Kidney (tissue), 14 donors: ENCODE data around the gene C6orf118. TPM values are rescaled to one million over a fixed set of nuclear protein-coding genes. Genes with fewer than 3 reads are reported as not detected.
A peak's percentile ranks its signal among the peaks of the same experiment; 100 is the strongest.

ENCODE experiments used
- DNase-seq, 5 donors: peaks; one replicate each; pipeline ENCODE4 v3.0.0-alpha.2; 2013 to 2020
- FAIRE-seq: peaks from 2 replicates; lab custom pipeline; 2012; peaks lifted over from hg19 to GRCh38; lab: Jason Lieb, UNC
- H3K27ac ChIP-seq, 2 donors: one replicate each; pipeline ENCODE4 v1.7.0; 2013; ENCODE audit warnings: low read depth in 2 of 2, low read length in 2 of 2, inconsistent platforms in 1 of 2
- H3K27me3 ChIP-seq: one replicate; pipeline ENCODE4 v1.7.1; 2013; ENCODE audit warnings: low read length, inconsistent platforms; ENCODE audit not compliant: control insufficient read depth, insufficient read depth
- H3K36me3 ChIP-seq, 3 donors: one replicate each; pipeline versions ENCODE4 v1.7.0 to v1.7.1; 2013; ENCODE audit warnings: low read length in 3 of 3, control low read depth in 1 of 3, inconsistent platforms in 1 of 3; ENCODE audit not compliant: insufficient read depth in 3 of 3, control insufficient read depth in 2 of 3
- H3K4me1 ChIP-seq, 3 donors: one replicate each; pipeline versions ENCODE4 v1.7.0 to v1.7.1; 2013; ENCODE audit warnings: low read length in 3 of 3, inconsistent platforms in 1 of 3, low read depth in 1 of 3; ENCODE audit not compliant: control insufficient read depth in 2 of 3, insufficient read depth in 2 of 3
- H3K4me3 ChIP-seq, 3 donors: one replicate each; pipeline versions ENCODE4 v1.7.0 to v1.8.1; 2013; ENCODE audit warnings: low read length in 3 of 3, control low read depth in 1 of 3, inconsistent platforms in 1 of 3
- H3K9ac ChIP-seq, 3 donors: one replicate each; pipeline versions ENCODE4 v1.7.0 to v1.7.1; 2013; ENCODE audit warnings: low read length in 3 of 3, control low read depth in 1 of 3, inconsistent platforms in 1 of 3
- H3K9me3 ChIP-seq, 3 donors: one replicate each; pipeline versions ENCODE4 v1.7.0 to v1.7.1; 2013; ENCODE audit warnings: low read length in 3 of 3, control low read depth in 1 of 3, inconsistent platforms in 1 of 3; ENCODE audit not compliant: control insufficient read depth in 2 of 3, insufficient read depth in 1 of 3
- CTCF ChIP-seq: IDR thresholded peaks from 3 replicates; pipeline ENCODE4 v1.5.1; 2012; ENCODE audit warnings: mild to moderate bottlenecking, moderate library complexity, borderline replicate concordance; ENCODE audit not compliant: insufficient read depth; ENCODE audit errors: extremely low read depth
- intact Hi-C: fragments of 100-400 bp; cut with DNase I; formaldehyde crosslinking; loops from one replicate; pipeline ENCODE4 v1.11.1; 2022
- polyA plus RNA-seq: library from polyadenylated mRNA; stranded (reverse); fragments of 350-450 nt; fragmentation: Illumina TruSeq; extraction: RNeasy Lipid Tissue Mini Kit (QIAGEN cat#74804); gene quantifications from one replicate; pipeline ENCODE4 v1.2.3, GENCODE V29; 2014; ENCODE audit warnings: low read depth, low replicate concordance; ENCODE audit not compliant: insufficient read depth
- total RNA-seq: library from RNA; stranded (reverse); fragmentation: NEBNext Ultra II Directional; extraction: Animal tissue kit (Norgen Biotek cat#: 25700); gene quantifications from one replicate; pipeline ENCODE4 v1.2.1, GENCODE V29; 2021
- donor health status: control.
- donor health status: control.
- donor health status: control.
- donor health status: control.
- donor health status: control.
- donor health status: DM: yes; HTN: yes; CAD: no.
- donor health status: Normal renal cell carcinoma (clear cell type).

Gene C6orf118
- total and polyA plus RNA-seq, 2 donors from 2014 or later: 0.57 to 0.67 TPM

- intact Hi-C loops: no loop called here
- Histone ChIP-seq H3K27me3 (no peaks in the 10 kb centered on the region), H3K9ac (no peak overlapping the region), H3K36me3 (no peaks in the 10 kb centered on the region), H3K4me3 (no peak overlapping the region), H3K27ac (no peak overlapping the region), H3K9me3 (no peaks in the 10 kb centered on the region), H3K4me1 (no peaks in the 10 kb centered on the region)
- DNase-seq: no peak
- no peak for FAIRE-seq
- TF ChIP-seq CTCF: no peak
These were observed 36.8 kb downstream of the C6orf118 start for GRCh38 chr6:165272585-165272984.

GRCh38 chr6:165268987-165269386 lies 40.4 kb downstream of the C6orf118 start:
- Histone ChIP-seq H3K9ac (no peak overlapping the region), H3K9me3 (no peaks in the 10 kb centered on the region), H3K36me3 (no peaks in the 10 kb centered on the region), H3K27me3 (no peaks in the 10 kb centered on the region), H3K27ac (no peak overlapping the region), H3K4me1 (no peaks in the 10 kb centered on the region), H3K4me3 (no peak overlapping the region)
- peak in 3 of 5 donors; percentile 25 to 37 (median 35) for DNase-seq
- TF ChIP-seq CTCF: no peak
- FAIRE-seq: no peak
- intact Hi-C loops: no loop called here

- Histone ChIP-seq H3K4me1 (no peaks in the 10 kb centered on the region), H3K36me3 (no peaks in the 10 kb centered on the region), H3K9me3 (no peaks in the 10 kb centered on the region), H3K9ac (no peak overlapping the region), H3K4me3 (no peak overlapping the region), H3K27me3 (no peaks in the 10 kb centered on the region), H3K27ac (no peak overlapping the region)
- TF ChIP-seq CTCF: no peak
- FAIRE-seq (no peak), DNase-seq (peak in 3 of 5 donors; percentile 31 to 40 (median 37))
- intact Hi-C loops: no loop called here
These were observed 42.8 kb downstream of the C6orf118 start for GRCh38 chr6:165266621-165267020.

GRCh38 chr6:165266191-165266590 lies 43.2 kb downstream of the C6orf118 start:
- Histone ChIP-seq H3K27me3 (no peaks in the 10 kb centered on the region), H3K36me3 (no peaks in the 10 kb centered on the region), H3K9ac (no peak overlapping the region), H3K9me3 (no peaks in the 10 kb centered on the region), H3K4me3 (no peak overlapping the region), H3K27ac (no peak overlapping the region), H3K4me1 (no peaks in the 10 kb centered on the region)
- no peak for TF ChIP-seq CTCF
- DNase-seq (peak in 4 of 5 donors; percentile 74 to 81 (median 78)), FAIRE-seq (no peak)
- intact Hi-C loops: no loop called here
